PC-3 (cell line): ENCODE results near the gene PRKCE. TPM values are rescaled to one million over a fixed set of nuclear protein-coding genes. Genes with fewer than 3 reads are reported as not detected.
A peak's percentile ranks its signal among the peaks of the same experiment; 100 is the strongest.

Experiments used
- ATAC-seq: fragments of 200-7000 bp; cut with Tn5 transposase; 2 replicates; pipeline ENCODE4 v1.9.1; 2020; ENCODE audit warnings: mild to moderate bottlenecking, moderate library complexity
- BruUV-seq: library from RNA; stranded (reverse); fragments of 400-500 nt; replicated peaks from 2 replicates; lab custom pipeline; 2021; lab: Mats Ljungman, UMichigan
- CTCF ChIA-PET: fragments of 300-600 bp; sonication (Branson Sonifier 250); formaldehyde crosslinking; loops from one replicate; lab custom pipeline; 2022; ENCODE audit warnings: antibody characterized with exemption; lab: Charles Lee
- POLR2A ChIA-PET: fragments of 300-600 bp; sonication (Branson Sonifier 250); formaldehyde crosslinking; loops from one replicate; lab custom pipeline; 2022; ENCODE audit warnings: antibody characterized with exemption; ENCODE audit not compliant: unreplicated experiment; lab: Charles Lee
- DNase-seq: peaks from one replicate; pipeline ENCODE4 v3.0.0-alpha.2; 2015
- H2AFZ ChIP-seq: fragments of 300-600 bp; sonication (generic); 2 replicates; pipeline ENCODE4 v1.6.0; 2016; ENCODE audit warnings: antibody characterized with exemption, low read length
- H3F3A ChIP-seq: fragments of 300-600 bp; sonication (generic); one replicate; pipeline ENCODE4 v1.6.0; 2017; ENCODE audit warnings: antibody characterized with exemption, low read length, control low read depth, mild to moderate bottlenecking; ENCODE audit not compliant: unreplicated experiment
- H3K27ac ChIP-seq: fragments of 300-600 bp; sonication (generic); 2 replicates; pipeline ENCODE4 v1.5.1; 2016; ENCODE audit warnings: mild to moderate bottlenecking, low read length
- H3K27me3 ChIP-seq: fragments of 300-600 bp; sonication (generic); 2 replicates; pipeline ENCODE4 v1.6.1; 2016; ENCODE audit warnings: low read length, mixed read lengths
- H3K36me3 ChIP-seq: fragments of 300-600 bp; sonication (generic); 2 replicates; pipeline ENCODE4 v1.6.1; 2016; ENCODE audit warnings: low read depth, mixed run types, low read length, mixed read lengths
- H3K4me1 ChIP-seq: fragments of 300-600 bp; sonication (generic); 2 replicates; pipeline ENCODE4 v1.5.1; 2016; ENCODE audit warnings: low read length; ENCODE audit not compliant: insufficient read depth
- H3K4me2 ChIP-seq: fragments of 300-600 bp; sonication (generic); 2 replicates; pipeline ENCODE4 v1.6.0; 2016; ENCODE audit warnings: low read length
- H3K4me3 ChIP-seq: fragments of 300-600 bp; sonication (generic); 2 replicates; pipeline ENCODE4 v1.5.1; 2016; ENCODE audit warnings: mild to moderate bottlenecking, low read length, mixed read lengths
- H3K79me2 ChIP-seq: fragments of 300-600 bp; sonication (generic); 2 replicates; pipeline ENCODE4 v1.6.1; 2017; ENCODE audit warnings: low read length, mixed read lengths
- H3K9ac ChIP-seq: fragments of 300-600 bp; sonication (generic); 2 replicates; pipeline ENCODE4 v1.6.0; 2016; ENCODE audit warnings: mild to moderate bottlenecking, low read length
- H3K9me2 ChIP-seq: fragments of 300-600 bp; sonication (generic); replicated peaks from 2 replicates; pipeline ENCODE4 v1.6.1; 2016; ENCODE audit warnings: mixed run types, low read length, mixed read lengths
- H3K9me3 ChIP-seq: fragments of 300-600 bp; sonication (generic); 2 replicates; pipeline ENCODE4 v1.6.1; 2016; ENCODE audit warnings: low read length, mixed read lengths
- H4K20me1 ChIP-seq: fragments of 300-600 bp; sonication (generic); 2 replicates; pipeline ENCODE4 v1.6.1; 2016; ENCODE audit warnings: low read length, mixed read lengths
- EZH2 ChIP-seq: fragments of 300-600 bp; sonication (generic); IDR thresholded peaks from one replicate; pipeline ENCODE4 v1.6.1; 2017; ENCODE audit warnings: antibody characterized with exemption, mild to moderate bottlenecking, low read length; ENCODE audit not compliant: unreplicated experiment
- EZH2phosphoT487 ChIP-seq: fragments of 300-600 bp; sonication (generic); IDR thresholded peaks from 2 replicates; pipeline ENCODE4 v1.6.1; 2018; ENCODE audit warnings: mild to moderate bottlenecking, antibody characterized with exemption, low read length, borderline replicate concordance
- intact Hi-C: fragments of 100-400 bp; cut with micrococcal nuclease; formaldehyde crosslinking; loops from 2 replicates; pipeline ENCODE4 v1.9.0; 2023
- total RNA-seq: library from RNA; depleted of rRNA; stranded (reverse); fragments of >200 nt; gene quantifications from 2 replicates; pipeline ENCODE4 v1.2.3, GENCODE V29; 2014
- TF ChIP-seq, protein P1 (sequence below): fragments of 300-600 bp; sonication (generic); conservative IDR thresholded peaks from 2 replicates; pipeline ENCODE4 v1.5.1; 2017; ENCODE audit warnings: antibody characterized with exemption, low read depth, mild to moderate bottlenecking, low read length

Gene PRKCE
- total RNA-seq, 1 experiment from 2014 or later, result 7.0 TPM

DNA sequence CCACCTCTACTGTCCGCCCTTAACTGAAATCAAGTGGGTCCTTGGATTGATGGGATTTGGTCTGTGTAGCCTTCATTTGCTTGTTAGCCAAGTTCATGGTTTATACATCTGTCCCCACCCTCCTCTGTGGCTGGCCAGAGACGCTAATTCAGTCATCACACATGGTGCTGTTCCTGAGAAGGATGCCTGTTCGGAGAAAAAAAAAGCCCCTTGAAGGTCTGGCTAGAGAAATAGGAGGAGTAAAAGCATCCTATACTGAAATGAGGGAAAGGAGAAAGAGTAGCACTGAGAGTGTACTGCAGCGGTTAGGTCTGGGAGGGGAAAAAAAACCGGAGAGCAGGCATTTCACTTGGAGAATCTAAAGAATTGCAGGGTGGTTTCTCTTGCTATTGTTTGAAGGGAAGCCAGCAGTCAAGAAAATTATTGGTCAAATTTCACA is 465.1 kb downstream of the PRKCE start:
- ATAC-seq, result no peak; the same call in 1 of the 2 replicates
- POLR2A ChIA-PET, result no interaction called here
- no peak overlapping the region for H3K4me3 ChIP-seq
- no peaks in the 10 kb centered on the region for H3K9me3 ChIP-seq
- TF ChIP-seq, protein P1, sequence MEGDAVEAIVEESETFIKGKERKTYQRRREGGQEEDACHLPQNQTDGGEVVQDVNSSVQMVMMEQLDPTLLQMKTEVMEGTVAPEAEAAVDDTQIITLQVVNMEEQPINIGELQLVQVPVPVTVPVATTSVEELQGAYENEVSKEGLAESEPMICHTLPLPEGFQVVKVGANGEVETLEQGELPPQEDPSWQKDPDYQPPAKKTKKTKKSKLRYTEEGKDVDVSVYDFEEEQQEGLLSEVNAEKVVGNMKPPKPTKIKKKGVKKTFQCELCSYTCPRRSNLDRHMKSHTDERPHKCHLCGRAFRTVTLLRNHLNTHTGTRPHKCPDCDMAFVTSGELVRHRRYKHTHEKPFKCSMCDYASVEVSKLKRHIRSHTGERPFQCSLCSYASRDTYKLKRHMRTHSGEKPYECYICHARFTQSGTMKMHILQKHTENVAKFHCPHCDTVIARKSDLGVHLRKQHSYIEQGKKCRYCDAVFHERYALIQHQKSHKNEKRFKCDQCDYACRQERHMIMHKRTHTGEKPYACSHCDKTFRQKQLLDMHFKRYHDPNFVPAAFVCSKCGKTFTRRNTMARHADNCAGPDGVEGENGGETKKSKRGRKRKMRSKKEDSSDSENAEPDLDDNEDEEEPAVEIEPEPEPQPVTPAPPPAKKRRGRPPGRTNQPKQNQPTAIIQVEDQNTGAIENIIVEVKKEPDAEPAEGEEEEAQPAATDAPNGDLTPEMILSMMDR, result no peak
- TF ChIP-seq EZH2 (no peak), EZH2phosphoT487 (no peak)
- H2AFZ ChIP-seq, result no peak overlapping the region
- intact Hi-C loops, result no loop called here
- peak overlapping the region; percentile 60 for H3K27ac ChIP-seq
- no peak for DNase-seq
- H3K9ac ChIP-seq, result no peak overlapping the region; the same call in 1 of the 2 replicates
- no peaks in the 10 kb centered on the region for H3K9me2 ChIP-seq
- BruUV-seq, result no TSS peak
- peaks cover 22% of the 10 kb centered on the region for H3K4me1 ChIP-seq
- no peaks in the 10 kb centered on the region for H3F3A ChIP-seq
- no peaks in the 10 kb centered on the region for H3K79me2 ChIP-seq
- no peaks in the 10 kb centered on the region for H4K20me1 ChIP-seq
- no peaks in the 10 kb centered on the region for H3K27me3 ChIP-seq
- H3K36me3 ChIP-seq, result no peaks in the 10 kb centered on the region
- H3K4me2 ChIP-seq, result no peak overlapping the region
- CTCF ChIA-PET, result no interaction called here

DNA sequence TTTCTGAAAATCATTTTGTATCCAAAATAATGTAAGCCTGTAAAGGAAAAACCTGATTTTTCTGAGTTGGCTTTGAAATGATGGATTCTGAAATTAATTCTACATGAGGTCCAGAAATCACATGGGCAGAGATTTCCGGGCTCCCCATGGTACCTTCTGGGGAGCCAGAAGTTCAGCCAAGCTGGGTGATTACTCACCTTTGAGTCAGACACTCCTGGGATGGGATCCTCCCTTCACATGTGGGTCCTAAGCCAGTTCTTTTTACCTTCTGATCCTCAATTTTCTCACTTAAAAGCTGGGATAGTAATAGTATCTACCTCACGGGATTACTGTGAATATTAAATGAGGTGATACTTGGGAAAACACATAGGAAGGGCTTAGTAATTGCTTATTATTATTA is 465.9 kb downstream of the PRKCE start:
- peak overlapping the region; percentile 34 for H3K4me2 ChIP-seq
- POLR2A ChIA-PET, result no interaction called here

DNA sequence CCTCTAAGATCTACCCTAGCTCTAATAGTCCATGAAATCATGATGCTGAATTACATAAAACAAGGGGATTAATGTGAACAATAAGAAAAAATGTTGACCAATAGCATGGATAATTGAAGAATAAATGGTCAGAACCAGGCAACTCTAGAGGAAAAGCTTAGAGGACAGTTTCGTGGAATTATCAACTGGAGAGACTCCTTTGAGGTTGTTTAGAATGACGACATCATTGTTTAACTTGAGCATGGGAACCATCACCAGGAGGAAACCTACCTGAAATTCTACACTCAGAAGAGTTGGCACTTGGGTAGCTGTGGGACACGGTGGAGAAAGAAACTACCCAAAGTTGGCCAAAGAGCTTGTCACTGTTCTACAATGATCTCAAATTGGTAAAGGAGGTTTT is 466.5 kb downstream of the PRKCE start:
- Histone ChIP-seq H3K9ac (no peak overlapping the region), H3K79me2 (no peaks in the 10 kb centered on the region), H4K20me1 (no peaks in the 10 kb centered on the region), H3K9me3 (no peaks in the 10 kb centered on the region), H3K4me1 (peaks cover 30% of the 10 kb centered on the region), H3K4me3 (no peak overlapping the region), H3F3A (no peaks in the 10 kb centered on the region), H3K36me3 (no peaks in the 10 kb centered on the region), H3K27ac (peak overlapping the region; percentile 48), H2AFZ (no peak overlapping the region), H3K27me3 (no peaks in the 10 kb centered on the region), H3K4me2 (peak overlapping the region; percentile 34), H3K9me2 (no peaks in the 10 kb centered on the region)
- TF ChIP-seq, protein P1, result no peak
- TF ChIP-seq EZH2phosphoT487 (no peak), EZH2 (no peak)
- DNase-seq, result no peak
- no peak for ATAC-seq
- BruUV-seq, result no TSS peak
- POLR2A ChIA-PET, result no interaction called here
- CTCF ChIA-PET, result no interaction called here
- intact Hi-C loops, result no loop called here

More for the DNA sequence above, 465.9 kb downstream of the PRKCE start:
- H3K9ac ChIP-seq, result peak overlapping the region; percentile 10; the same call in 1 of the 2 replicates
- TF ChIP-seq, protein P1, result no peak
- TF ChIP-seq EZH2 (no peak), EZH2phosphoT487 (no peak)
- no peaks in the 10 kb centered on the region for H3K9me2 ChIP-seq
- H3K27me3 ChIP-seq, result no peaks in the 10 kb centered on the region
- H3F3A ChIP-seq, result no peaks in the 10 kb centered on the region
- H3K4me1 ChIP-seq, result peaks cover 24% of the 10 kb centered on the region
- H3K9me3 ChIP-seq, result no peaks in the 10 kb centered on the region
- H4K20me1 ChIP-seq, result no peaks in the 10 kb centered on the region
- intact Hi-C loops, result no loop called here
- no peaks in the 10 kb centered on the region for H3K79me2 ChIP-seq
- H3K36me3 ChIP-seq, result no peaks in the 10 kb centered on the region
- CTCF ChIA-PET, result no interaction called here
- no TSS peak for BruUV-seq
- H3K4me3 ChIP-seq, result no peak overlapping the region
- H2AFZ ChIP-seq, result peak overlapping the region; percentile 30
- ATAC-seq, result peak; percentile 97
- H3K27ac ChIP-seq, result peak overlapping the region; percentile 60
- peak; percentile 87 for DNase-seq
